Activated CD8-positive, alpha-beta memory T cell treated with anti-CD3 and anti-CD28 coated beads, Interleukin-2, amount 50 U/mL, for 24 hours (primary cell): ENCODE measurements around the gene ORM1.
"Not testable (repeated sequence)": the region's sequence is repeated elsewhere in the genome, so short reads cannot be mapped to it uniquely, and the experiment has no call there.

Source experiments
- DNase-seq: peaks from one replicate; pipeline ENCODE4 v3.0.0-alpha.2; 2020; ENCODE audit errors: extremely low read depth

Gene ORM1

GRCh38 chr9:114308361-114308950 lies 14.4 kb upstream of the ORM1 start:
- no peak for DNase-seq

DNA sequence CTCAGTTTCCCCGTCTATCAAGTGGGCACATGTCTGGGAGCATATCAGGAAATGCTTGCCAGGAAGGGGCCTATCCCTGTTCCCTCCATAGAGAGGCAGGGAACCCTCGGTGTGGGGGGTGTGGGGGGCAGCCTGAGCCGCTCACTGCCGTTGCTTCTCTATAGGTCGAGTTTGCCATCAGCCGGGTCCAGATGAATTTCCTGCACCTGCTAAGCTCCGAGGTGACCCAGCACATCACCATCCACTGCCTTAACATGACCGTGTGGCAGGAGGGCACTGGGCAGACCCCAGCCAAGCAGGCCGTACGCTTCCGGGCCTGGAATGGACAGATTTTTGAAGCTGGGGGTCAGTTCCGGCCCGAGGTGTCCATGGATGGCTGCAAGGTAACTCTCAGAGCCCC lies 13.8 kb upstream of the ORM1 start:
- DNase-seq, result no peak

DNA sequence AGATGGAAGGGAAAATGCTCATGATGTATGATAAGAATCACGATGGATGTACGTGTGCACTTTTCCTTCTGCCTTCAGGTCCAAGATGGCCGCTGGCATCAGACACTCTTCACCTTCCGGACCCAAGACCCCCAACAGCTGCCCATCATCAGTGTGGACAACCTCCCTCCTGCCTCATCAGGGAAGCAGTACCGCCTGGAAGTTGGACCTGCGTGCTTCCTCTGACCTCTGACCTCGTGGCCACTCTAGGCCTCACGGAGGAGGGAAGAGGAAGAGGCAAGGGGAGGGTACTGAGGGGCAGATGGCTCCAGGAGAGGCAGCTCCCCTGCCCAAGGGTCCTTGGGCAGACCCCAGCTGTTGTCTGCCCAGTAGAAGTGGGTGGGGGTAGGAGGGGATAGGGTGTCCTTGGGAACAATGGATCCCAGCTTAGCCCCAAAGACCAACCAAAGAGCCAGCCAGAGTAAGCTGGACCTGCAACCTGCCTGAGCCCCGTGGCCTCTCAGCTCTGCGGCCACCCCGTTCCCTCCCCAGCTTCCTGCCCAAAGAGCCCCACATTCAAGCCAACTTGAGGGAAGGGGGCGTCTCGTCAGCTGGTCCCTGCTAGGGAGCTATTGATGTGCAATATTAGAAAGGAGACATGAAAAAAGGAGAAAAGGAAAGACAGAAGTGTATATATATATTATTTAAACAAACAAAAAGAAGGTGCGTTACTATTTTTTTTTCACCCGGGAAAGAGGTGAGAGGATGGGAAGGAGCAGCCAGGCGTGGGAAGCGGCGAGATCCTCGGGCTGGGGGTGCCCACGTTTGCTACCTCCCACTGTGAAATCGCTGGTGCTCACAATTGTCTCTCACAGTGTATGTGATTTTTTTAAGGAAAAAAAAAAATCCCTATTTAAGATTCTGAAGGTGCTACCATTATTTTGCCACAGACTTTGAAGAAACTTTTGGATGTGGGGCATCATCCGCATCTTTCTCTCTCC lies 12.1 kb upstream of the ORM1 start:
- DNase-seq, result no peak

GRCh38 chr9:114311571-114312512 lies 11.1 kb upstream of the ORM1 start:
- no peak for DNase-seq

- DNase-seq, result no peak
Observed at GRCh38 chr9:114312513-114312875, 10.4 kb upstream of the ORM1 start.

- no peak for DNase-seq
Observed at GRCh38 chr9:114313186-114313585, 9.7 kb upstream of the ORM1 start.

DNA sequence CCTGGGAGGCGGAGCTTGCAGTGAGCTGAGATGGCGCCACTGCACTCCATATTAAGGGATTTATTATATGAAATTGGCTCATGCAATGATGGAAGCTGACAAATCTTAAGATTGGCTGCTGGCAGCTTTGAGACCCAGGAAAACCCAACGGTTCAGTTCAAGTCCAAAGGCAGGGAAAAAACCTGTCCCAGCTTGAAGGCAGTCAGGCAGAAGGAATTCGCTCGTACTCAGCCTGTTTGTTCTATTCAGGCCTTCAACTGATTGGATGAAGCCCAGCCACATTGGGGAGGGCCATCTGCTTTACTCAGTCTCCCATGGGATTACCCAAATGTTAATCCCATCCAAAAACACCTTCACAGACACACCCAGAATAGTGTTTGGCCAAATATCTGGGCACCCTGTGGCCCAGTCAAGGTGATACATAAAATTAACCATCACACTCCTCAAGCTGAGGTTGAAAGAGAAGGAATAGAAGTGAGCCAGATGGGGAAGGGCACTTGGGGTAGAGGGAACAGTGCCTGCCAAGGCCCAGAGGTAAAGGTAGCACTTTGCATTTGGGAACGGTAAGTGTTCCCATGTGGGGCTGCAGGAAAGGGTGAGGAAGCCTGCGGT lies 8.5 kb upstream of the ORM1 start:
- DNase-seq, result no peak

GRCh38 chr9:114314881-114315722 lies 7.8 kb upstream of the ORM1 start:
- DNase-seq, result no peak

DNA sequence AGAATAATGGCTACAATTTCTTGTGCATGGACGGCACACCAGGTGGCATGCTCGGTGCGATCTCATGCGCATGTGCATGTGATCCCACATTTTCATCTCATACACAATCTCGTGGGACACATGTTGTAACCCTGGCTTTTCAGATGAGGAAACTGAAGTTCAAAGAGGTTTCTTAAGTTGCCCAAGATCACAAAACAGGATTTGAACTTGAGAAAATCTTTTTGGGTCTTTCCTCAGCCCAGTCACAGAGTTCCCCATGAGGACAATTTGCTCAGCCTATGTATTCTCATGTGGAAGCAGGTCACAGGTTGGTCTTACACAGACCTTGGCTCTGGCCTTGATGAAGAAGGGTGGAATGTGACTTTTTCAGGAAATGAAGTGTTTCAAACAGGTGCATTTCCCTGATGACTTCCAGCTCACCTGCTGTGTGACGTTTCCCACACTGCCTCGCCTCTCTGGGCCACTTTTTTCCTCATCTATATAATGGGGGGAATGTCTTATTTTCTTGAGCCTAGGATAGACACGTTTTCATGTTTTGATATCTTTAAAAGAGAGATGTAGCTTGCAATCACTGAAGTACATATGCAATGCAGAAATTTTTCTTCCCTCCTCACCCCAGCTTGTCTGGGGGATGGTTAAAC lies 7.1 kb upstream of the ORM1 start:
- no peak for DNase-seq

- DNase-seq, result no peak
Observed at GRCh38 chr9:114316605-114317230, 6.2 kb upstream of the ORM1 start.

DNA sequence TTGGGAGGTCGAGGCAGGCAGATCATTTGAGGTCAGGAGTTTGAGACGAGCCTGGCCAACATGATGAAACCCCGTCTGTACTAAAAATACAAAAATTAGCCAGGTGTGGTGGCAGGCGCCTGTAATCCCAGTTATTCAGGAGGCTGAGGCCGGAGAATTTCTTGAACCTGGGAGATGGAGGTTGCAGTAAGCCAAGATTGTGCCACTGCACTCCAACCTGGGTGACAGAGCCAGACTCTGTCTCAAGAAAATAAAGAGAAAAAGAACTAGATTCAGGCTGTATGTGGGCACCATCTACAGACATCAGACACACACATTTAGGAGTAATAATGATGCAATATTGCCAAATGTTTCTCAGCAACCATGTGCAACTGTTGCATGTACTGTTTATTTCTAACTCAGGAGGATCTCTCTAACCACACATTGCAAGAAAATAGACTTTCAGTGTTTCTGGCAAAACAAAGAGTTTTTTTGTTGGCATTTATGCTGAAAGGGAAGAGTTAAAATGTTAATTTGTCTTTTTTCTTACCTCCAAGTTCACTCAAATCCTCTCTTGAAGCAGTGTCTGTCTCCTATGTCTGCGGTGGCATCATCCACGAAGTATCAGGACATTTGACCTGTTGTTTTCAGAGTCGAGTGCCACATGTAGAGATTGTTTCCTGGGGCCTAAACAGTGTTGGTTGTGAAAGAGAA lies 5.1 kb upstream of the ORM1 start:
- DNase-seq, result no peak

- no peak for DNase-seq
Observed at GRCh38 chr9:114318416-114318815, 4.5 kb upstream of the ORM1 start.

DNA sequence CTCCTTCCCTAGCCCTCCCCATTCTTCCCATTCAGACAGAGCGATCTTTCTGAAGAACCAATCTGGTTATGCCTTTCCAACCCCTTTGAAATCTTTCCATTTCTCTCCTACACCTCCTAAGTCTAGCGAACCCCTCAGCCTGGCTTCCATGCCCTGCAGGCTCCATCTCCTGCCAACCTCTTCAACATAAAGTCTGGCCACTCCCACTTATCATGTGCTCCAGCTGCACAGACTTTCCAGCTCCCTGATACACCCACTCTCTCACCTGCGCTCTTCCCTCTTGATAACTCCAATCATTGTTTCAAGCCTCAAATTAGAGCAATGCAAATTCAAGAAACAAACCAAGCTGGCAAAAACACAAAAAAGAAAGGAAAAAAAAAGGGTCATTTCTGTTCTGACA lies 3.8 kb upstream of the ORM1 start:
- no peak for DNase-seq

DNA sequence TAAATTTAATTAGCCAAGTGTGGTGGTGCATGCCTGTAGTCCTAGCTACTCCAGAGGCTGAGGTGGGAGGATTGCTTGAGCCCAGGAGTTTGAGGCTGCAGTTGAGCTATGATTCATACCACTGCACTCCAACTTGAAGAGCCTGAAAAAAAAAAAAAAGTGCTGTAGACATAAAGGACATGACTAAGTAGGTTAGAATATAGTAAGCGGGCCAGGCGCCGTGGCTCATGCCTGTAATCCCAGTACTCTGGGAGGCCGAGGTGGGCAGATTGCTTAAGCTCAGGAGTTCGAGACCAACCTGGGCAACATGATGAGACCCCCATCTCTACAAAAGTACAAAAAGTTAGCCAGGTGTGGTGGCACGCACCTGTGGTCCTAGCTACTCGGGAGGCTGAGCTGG lies 2.2 kb upstream of the ORM1 start:
- DNase-seq, result not testable (repeated sequence)

- DNase-seq, result no peak
Observed at GRCh38 chr9:114321759-114322158, 1.1 kb upstream of the ORM1 start.

DNA sequence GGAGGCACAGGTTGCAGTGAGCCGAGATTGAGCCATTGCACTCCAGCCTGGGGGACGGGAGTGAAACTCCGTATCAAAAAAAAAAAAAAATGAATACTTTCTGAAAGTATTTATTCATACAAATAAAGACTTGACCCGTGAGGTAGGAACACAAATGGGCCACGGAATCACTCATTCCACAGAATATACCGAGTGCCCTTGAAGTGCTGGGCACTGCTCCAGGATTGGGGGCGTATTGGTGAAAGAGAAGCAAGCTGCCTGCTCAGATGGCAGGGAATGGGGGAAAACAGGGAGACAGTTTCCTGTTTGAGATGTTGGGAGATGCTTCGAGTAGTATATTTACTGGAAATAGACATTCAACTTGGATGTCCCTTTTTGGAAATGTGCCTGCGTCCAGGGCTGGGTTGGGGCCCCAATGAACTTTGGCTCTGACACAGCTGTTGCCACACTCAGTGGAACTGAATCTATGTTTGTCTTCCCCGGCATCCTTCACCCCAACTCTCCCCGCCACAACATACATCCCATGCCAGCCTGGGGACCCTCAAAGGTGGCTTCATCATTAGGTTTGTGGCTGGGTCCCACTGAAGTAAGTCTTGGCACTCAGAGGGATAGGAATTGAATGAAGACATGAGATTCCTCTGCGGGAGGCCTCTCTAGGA lies 609 bp upstream of the ORM1 start:
- not testable (repeated sequence) for DNase-seq

- not testable (repeated sequence) for DNase-seq
Observed at GRCh38 chr9:114323849-114324248, 951 bp downstream of the ORM1 start.

GRCh38 chr9:114324492-114324891 lies 1.6 kb downstream of the ORM1 start:
- DNase-seq, result no peak

DNA sequence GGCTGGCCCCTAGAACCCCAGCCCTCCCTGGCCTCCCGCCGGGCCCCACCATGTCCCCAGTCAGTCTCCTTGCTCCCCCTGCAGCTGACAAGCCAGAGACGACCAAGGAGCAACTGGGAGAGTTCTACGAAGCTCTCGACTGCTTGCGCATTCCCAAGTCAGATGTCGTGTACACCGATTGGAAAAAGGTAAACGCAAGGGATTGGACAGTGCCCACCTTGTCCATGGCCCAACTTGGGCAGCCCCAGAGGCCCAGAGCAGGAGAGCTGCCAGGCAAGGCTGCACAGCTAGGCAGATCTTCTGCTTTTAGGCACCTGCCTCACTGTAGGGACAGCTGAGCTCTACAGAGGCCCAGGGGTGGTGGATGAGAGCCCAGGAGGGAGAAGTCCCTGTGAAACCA lies 2.1 kb downstream of the ORM1 start:
- not testable (repeated sequence) for DNase-seq
